Measurements from ENCODE around the gene CELSR2.

The CELSR2 gene

DNA sequence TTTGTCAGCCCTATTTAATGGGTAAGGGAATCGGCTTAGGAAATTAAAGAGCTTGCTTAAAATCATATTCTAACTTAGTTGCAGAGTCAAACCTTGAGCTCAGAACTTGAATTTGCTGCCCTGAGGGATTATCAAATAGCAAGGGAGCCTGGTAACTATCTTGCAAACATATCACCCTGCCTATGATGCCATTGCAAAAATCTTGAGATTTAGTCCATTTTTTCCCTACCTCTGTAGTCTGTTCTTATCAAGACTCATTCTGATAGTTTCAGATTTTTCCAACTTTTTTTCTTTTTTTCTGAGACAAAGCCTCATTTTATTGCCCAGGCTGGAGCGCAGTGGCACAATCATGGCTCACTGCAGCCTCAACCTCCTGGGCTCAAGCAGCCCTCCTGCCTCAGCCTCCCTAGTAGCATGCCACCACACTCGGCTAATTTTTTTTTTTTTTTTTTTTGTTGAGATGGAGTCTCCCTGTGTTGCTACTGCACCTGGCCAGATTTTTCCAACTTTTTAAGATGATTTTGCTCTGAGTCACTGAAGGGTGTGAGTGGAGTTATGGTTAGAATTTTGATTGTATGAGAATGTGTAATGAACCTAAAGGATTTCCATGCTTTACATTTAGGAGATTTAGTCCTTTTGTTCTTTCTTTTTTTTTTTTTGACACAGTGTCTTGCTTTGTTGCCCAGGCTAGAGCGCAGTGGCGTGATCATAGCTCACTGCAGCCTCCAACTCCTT lies 23.5 kb upstream of the CELSR2 start:
- in situ Hi-C loops (cut with MboI; ENCODE audit: low sequenced_read_pairs): no loop called here

DNA sequence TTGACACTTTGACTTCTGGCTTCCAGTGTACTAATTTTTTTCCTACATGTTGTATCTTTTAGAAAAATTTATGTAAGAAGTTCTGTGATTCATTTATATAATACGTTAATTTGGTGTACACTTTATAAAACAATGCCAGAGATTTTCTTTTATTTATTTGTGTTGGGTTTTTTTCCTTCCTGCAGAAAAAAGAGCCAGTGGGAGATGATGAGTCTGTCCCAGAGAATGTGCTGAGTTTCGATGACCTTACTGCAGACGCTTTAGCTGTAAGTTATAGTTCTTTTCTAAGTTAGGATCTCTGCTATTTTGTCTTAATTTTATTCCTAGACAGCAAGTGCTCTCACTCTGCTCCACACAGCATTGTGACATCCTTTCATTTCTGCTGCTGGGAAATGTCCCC lies 21.2 kb upstream of the CELSR2 start:
- in situ Hi-C loops (cut with MboI; ENCODE audit: low sequenced_read_pairs): no loop called here

DNA sequence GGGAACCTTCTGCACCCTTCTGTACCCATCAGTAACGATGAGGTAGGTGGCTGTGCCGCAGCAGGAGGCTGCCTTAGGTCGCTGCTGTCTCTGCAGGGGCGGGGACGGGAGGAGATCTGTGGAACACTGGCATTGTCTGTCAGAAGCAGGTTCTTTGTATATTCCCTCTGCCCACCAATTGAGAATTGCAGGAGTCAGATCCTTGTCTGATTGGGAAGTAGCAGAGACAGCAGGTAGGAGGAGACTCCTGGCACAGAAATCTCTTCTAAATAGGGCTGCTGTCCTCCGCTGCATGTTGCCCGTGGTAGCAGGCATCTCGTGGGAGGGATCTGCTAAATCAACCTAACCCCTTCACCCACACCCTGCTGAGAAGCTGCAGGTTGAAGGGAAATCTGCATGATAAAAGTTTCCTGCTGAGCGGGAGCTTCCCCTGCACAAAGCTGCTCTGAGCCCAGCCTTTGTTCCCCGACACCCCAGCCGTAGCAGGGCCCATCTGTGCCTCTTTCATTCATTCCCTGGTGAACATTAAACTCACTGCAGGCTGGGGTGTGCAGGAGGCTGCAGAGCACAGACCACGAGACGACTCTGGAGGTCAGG lies 19.7 kb upstream of the CELSR2 start:
- in situ Hi-C loops (cut with MboI; ENCODE audit: low sequenced_read_pairs): no loop called here

DNA sequence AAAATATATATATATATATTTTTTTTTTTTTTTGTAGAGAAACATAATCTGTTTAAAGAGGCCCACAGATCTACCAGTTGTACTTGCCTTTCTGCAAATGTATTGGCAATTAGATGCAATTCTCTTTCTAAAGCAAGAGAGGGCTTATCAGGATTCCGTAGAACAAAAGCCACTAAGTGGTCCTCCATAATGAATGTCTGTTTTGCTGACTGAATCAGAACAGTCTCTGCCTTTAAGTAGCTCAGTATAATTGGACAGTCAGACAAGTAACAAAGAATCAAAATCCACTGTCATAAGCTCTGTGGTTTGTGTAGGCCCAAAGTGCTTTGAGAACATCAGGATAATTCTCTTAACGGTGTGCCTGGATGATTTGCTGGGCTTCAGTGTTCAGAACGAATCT lies 18.3 kb upstream of the CELSR2 start:
- in situ Hi-C loops (cut with MboI; ENCODE audit: low sequenced_read_pairs): no loop called here

DNA sequence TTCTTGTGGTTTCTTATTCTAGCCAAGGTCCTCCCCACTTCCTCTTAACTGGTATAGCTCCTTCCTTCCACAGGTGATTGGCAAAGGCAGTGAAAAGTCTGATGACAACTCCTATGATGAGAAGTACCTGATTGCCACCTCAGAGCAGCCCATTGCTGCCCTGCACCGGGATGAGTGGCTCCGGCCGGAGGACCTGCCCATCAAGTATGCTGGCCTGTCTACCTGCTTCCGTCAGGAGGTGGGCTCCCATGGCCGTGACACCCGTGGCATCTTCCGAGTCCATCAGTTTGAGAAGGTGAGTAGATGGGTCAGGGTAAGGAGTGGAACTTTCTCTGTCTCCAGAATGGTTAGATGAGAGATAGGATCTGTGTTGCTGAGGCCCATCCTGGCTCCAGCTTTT lies 14.2 kb upstream of the CELSR2 start:
- in situ Hi-C loops (cut with MboI; ENCODE audit: low sequenced_read_pairs): no loop called here

DNA sequence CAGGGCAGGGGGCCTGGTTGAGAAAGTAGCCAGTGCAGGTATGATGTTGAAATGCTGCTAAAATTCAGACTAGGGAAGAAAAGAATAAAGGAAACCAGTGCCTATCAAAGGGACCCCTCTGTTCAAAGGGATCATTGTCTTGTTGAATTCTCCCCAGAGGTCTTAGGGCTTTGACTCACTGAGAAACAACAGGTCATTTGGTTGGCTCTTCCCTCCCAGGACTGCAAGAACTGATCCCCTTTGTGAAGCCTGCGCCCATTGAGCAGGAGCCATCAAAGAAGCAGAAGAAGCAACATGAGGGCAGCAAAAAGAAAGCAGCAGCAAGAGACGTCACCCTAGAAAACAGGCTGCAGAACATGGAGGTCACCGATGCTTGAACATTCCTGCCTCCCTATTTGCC lies 11.8 kb upstream of the CELSR2 start:
- in situ Hi-C loops (cut with MboI; ENCODE audit: low sequenced_read_pairs): no loop called here

DNA sequence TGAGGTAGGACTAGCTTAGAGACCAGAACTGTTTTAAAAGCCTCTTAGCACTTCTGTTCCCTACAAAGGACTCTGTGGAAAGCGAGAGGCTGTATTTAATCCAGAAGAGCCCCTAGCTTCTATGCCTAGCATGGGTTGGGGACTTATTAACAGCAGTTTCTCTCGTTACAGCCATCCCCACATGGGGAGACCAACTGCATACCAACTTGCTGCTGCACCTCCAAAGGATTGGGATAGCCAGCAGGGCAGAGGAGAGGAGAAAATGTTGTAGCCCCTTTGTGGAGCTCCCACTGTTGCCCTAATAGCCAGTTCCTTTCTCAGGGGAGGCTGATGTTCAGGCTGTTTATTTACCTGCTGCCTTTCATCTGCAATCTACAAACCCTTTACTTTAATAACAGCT lies 11.0 kb upstream of the CELSR2 start:
- in situ Hi-C loops (cut with MboI; ENCODE audit: low sequenced_read_pairs): no loop called here

DNA sequence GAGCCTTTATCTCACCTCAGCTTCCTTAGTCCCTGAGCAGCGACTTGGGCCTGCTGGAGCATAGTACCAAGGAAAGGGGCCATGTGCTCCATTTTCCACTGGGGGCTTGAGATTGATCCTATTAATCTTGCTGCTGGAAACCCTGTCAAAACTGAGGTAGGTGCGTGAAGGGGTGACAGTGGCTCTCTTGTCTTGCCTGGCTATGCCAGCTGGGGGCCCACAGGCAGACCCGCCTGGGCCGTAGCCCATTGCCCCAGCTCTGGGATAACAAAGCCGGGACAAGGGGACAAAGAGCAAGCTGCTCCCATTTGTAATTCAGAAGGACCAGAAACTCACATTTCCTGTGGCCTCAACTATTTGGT lies 10.3 kb upstream of the CELSR2 start:
- in situ Hi-C loops (cut with MboI; ENCODE audit: low sequenced_read_pairs): no loop called here

DNA sequence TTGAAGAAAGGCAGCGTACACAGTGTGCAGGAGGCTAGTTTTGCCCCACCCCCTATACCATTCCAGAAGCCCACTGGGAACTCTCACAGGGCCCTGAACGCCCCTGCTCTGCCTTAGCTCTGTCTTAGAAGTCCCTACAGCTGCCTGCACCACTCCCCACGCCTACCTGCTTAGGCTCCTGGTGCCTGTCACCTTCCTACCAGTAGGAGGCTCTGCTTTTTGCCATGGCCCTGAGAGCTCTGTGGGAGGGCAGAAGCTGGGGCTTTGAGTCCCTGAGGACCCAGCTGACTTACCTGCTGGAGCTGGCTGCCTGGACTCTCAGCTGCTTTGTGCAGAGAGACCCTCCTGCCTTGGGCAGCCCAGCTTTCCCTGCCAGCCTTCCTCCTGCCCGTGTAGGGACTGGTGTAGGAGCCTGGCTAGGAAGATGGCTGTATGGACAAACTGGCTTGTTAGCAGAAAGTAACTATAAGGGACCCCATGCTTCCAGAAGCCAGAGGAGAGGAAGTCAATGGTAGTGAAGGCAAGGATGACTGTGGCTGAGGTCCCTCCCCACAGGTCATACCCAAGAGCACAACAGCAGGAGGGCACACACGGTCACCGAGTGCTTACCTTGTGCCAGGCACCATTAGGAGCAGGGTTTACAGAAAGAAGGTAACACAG lies 9.8 kb upstream of the CELSR2 start:
- in situ Hi-C loops (cut with MboI; ENCODE audit: low sequenced_read_pairs): no loop called here

DNA sequence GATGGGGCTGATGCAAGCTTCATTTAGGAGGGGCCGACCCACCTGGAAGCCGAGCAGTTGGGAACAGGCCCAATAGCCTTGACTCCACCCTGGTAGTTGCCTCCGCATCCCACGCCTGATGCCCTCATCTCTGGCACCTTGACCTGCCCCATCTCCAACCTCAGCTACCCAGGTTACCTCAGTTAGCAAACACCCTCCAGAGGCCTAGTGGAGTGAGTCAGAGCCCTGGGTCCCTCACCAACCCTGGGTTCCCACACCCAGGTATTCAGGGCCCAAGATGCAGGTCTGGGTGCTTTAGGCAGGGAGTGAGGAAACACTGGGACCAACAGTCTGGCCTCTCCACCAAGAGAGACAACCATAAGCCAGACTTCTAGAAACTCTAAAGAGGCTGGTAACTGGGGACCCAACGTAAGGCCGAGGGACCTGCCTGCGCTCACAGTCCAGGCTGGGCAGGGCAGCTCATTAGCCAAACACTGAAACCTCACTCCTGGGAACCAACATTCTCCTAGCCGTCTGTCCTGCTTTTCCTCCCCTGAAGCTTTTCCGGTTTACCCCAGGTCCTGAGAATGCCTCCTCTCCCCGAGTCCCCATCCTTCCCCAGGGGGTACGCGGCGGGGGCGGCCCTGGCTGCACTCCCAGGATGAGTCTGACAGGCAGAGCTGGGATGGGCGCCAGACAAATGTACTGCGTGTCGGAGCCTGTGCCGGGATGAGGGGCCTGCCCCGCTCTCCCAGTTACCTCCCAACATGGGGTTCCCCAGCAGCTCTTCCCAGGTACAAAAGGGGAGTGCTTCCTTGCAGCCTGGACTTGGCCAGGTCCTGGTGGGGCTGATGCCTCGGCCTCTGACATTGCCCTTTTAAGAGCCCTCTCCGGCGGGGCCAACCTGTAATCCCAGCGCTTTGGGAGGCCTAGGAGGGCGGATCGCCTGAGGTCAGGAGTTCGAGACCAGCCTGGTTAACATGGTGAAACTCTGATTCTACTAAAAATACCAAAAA lies 8.9 kb upstream of the CELSR2 start:
- in situ Hi-C loops (cut with MboI; ENCODE audit: low sequenced_read_pairs): no loop called here

DNA sequence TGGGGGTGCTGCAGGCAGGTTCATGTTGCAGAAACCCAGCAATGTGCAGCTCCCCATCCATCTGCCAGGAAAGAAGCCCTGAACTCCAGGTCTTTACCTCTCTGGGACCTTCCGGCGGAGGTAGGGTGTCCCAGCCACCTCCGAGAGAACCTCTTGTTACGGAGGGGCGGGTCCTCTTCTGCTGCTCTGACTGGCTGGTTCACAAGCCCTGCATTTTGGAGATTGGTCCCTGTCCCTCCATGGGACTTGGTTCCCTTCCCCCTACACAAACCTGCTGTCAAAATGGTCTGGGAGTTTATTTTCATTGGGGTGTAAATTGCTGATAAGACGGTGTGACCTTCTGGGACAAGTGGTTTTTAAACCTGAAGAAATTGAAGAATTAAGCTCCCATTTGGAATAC lies 8.0 kb upstream of the CELSR2 start:
- in situ Hi-C loops (cut with MboI; ENCODE audit: low sequenced_read_pairs): no loop called here

DNA sequence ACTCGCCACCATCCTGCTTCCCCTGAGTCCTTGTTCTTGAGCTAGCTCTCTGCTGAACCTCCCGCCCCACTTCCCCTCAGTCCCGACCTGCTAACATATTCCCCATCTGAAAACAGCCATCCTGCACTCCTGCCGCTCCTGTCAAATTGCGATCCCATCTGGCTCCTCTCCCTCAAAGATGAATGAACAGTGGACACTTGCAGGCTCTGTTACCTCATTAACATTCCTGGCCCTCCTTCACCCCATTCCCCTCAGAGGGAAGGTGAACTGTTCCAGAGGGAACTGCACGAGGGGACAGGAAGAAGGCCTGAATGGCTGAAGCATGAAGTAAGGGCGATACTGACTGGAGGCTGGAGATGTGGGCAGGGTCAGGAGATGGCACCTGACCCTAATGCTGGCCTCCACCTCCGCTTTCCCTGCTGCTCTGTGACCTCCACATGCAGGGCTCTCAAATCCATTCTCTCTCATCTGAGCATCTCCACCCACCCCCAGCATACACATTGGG lies 7.4 kb upstream of the CELSR2 start:
- in situ Hi-C loops (cut with MboI; ENCODE audit: low sequenced_read_pairs): no loop called here

DNA sequence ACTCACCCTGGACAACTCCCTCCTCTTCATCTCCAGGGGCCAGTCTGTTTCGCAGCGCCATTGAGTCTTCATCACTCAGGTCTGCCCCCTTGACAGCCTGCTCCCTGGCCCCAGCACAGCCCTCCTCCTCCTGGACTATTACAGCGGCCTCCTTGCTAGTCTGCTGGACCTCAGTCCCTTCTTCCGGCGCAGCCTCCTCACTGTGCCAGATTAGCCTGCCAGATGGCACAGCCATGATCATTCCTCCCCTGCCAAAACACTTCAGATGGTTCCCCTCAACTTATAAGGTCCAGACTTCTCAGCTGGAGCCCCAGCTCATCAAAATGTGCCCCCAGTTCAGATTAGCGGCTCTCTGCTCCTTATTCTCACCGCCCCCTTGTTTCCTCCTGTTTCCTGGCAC lies 7.0 kb upstream of the CELSR2 start:
- in situ Hi-C loops (cut with MboI; ENCODE audit: low sequenced_read_pairs): no loop called here

DNA sequence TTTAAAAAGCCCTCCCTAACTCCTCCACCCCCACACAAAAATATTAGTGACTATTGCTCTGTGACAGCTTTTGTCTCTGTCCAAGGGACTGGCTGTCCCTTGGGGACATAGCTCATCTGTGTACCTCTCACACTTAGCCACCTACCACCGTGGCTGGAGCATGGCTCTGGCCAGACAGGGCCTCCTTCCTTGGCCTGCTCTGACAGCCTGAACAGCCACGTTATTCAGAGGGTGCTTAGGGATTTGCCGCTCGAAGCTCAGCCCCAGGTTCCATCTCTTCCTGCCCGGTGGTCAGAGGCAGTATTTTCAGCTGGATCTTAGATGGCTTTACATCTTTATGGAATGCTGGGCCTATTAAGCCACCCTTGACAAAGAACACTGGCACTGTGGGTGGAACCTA lies 6.1 kb upstream of the CELSR2 start:
- in situ Hi-C loops (cut with MboI; ENCODE audit: low sequenced_read_pairs): no loop called here

DNA sequence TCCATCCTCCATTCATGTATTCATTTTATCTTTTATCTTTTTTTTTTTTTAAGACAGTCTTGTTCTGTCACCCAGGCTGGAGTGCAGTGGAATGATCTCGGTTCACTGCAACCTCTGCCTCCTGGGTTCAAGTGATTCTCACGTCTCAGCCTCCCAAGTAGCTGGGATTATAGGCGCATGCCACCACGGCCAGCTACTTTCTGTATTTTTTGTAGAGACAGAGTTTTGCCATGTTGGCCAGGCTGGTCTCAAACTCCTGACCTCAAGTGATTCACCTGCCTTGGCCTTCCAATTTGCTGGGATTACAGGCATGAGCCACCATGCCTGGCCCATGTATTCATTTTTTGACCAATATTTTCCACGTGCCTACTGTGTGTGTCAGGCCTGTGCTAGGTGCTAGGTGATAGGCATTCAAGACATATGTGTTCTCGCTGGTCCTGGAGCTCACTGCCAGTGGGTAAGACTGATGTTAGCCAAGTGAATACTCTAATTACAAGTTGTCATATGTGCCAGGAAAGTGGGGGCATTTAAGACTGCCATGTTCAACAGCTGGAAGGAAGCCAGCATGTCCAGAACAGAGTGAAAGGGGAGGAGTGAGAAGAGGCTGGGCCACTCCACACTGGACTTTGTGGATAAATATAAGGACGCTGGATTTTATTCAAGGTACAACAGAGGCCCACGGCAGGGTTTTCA lies 5.3 kb upstream of the CELSR2 start:
- in situ Hi-C loops (cut with MboI; ENCODE audit: low sequenced_read_pairs): no loop called here

DNA sequence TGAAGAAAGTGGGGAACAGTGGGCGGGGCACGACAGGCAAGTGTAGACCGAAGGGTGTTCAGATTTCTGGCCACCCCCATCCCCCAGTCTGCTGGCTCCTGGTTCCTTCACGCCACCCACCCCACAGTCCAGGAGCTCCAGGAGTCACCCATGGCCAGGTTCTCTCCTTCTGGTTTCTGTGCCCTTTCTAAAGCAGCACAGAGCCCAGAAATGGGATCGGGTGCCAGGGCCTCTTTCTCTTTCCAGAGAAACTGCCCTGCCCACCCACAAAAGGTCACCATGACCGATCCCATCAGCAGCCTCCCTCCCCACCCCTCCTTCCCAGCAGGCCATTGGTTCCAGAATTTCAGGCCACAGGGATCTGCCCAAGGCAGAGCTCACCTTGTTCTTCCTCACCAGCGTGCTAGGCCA lies 3.2 kb upstream of the CELSR2 start:
- in situ Hi-C loops (cut with MboI; ENCODE audit: low sequenced_read_pairs): no loop called here

DNA sequence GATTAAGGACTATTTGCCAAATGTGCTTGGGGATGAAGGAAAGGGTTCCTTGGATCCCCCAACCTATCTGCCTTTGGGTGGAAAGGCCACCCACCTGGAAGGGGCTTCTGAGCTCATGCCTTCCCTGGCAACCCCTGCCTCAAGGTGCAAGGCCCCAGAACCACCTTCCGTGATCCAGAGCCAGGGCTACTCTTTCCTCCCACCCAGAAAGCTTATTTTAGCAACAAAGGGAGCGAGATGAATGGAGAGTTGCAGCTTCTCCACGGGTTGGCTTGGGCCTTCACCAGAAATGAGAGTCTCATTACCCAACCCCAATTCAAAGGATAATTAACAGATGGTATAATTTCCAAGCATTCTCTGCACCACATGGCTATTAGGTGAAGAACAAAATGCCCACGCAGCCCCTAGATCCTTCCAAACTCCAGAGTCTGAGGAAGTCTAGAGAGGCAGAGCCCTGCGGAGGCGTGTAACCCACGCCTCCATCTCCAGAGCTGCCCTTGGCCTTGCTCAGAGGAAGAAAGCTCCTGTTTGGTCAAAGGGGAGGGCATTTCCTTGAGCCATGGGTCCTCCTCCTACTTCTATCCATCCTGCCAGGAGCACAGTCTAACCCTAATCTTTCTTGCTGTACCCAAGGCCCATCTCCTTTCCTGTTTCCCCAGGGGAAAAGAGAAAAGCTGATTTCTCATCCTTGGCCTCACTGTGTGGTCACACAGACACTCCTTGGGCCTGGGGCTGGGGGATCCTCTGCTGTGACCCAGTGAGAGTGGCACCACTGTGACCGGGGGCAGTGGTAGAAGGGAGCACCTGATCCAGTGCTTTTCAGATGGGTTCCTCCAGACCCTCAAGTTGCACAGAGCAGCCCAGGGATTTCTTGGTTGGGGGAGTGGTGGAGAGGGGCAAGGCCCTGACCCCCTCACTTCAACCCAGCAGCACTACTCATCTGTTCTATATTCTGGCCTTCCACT lies 1.7 kb upstream of the CELSR2 start:
- in situ Hi-C loops (cut with MboI; ENCODE audit: low sequenced_read_pairs): no loop called here

DNA sequence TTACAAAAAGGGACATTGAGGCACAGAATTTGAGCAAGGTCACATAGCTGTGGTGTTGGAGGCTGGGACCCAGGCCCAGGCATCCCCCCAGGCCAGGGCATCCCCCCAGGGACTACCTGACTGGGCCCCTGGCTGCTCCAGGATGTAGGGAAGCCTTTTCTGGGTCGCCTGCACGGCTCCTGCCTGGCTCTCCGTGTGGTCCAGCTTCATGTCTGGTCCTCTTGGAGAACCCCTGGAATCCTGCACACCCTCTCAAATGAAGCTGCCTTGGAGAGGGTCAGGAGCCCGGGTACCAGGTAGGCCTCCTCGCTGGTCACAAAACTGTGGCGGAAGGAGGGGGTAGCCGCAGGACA lies 919 bp upstream of the CELSR2 start:
- in situ Hi-C loops (cut with MboI; ENCODE audit: low sequenced_read_pairs): no loop called here

DNA sequence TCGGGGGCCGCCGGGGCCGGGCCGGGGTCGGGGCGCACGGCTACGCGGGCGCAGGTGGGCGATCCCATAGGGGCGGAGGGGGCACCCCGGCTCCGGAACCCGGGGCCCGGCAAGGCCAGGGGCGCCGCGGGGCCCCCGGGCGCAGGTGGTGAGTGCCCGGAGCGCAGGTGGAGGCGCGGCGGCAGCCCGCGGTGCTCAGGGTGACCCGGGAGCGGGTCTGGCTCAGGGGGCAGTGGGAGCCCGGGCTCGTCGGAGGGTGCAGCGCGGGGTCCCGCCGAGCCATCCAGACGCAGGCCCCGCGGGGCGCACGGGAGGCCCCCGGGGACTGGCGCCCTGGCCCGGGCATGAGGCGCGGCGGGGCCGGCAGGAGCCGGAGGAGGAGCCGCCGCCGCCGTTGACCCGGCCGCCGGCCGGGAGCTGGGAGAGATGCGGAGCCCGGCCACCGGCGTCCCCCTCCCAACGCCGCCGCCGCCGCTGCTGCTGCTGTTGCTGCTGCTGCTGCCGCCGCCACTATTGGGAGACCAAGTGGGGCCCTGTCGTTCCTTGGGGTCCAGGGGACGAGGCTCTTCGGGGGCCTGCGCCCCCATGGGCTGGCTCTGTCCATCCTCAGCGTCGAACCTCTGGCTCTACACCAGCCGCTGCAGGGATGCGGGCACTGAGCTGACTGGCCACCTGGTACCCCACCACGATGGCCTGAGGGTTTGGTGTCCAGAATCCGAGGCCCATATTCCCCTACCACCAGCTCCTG lies 489 bp downstream of the CELSR2 start:
- in situ Hi-C loops (cut with MboI; ENCODE audit: low sequenced_read_pairs): no loop called here
